NCI-H1930 (cell line): Measurements from ENCODE around the gene MGAT5.

Source experiments
- DNase-seq, 2 experiments: peaks; one replicate each; lab custom pipeline; 2025; lab: John Stamatoyannopoulos, UW

Gene MGAT5

DNA sequence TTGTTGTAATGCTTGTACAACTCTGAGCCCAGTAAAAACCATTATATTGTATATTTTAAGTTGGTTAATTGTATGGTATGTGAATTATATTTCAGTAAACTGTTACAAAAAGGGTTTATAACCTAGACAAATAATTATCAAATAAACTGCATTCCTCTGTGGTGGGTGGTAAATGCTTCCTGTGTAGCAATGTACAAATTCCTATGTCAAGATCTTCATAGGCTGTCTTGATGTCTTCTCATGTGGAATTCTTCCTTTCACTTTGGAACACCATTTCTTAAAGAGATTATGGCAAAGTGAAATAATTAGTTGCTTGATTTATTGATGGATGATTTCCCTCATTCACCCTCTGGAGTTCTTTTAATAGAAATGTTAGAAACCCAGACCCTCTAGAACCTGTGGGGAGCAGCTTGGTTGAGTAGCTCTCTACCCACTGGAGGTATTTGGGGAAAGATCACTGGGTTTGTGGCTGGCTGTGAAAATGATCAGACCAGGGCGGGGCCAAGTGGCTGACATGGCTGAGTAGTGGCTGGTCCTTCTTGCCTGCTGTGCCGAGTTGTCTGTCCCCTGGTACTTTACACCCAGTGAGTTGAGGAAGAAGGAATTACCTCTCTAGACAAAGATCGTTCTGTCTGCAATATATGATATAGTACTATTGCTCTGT lies 22.4 kb upstream of the MGAT5 start:
- no peak for DNase-seq

DNA sequence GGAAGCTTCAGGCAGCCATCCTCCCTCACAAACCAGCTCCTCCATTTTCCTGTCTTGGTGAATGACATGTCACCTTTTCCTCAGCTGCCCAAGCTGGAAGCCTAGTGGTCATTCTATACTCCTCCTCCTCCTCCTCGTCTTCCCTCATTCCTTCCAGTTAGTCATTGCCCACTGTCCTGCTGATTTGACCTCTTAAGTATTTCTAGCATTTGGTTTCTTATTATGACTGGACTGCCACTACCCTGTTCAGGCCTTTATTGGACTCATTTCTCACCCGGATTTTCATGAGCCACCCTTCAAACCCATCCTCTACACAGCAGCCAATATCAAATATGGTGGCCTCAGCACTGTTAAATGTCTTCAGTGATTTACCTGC lies 21.9 kb upstream of the MGAT5 start:
- DNase-seq, result no peak

DNA sequence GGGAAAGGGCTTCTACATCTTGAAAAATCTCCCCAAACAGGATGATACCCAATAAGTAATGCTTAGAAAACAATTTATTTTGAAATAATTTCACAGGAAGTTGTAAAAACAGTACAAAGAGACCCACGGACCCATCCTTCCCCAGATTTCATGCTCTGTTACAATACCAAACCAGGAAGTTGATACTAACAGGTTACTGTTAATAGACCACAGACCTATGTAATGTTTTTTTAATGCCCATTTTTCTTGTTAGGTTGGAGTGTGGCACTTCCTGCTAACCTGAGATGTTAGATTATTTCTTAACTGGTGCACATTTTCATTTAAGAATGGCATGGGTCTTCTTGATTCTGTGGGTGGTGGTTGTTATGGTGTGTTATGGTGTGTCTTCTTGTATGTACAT lies 21.4 kb upstream of the MGAT5 start:
- no peak for DNase-seq

DNA sequence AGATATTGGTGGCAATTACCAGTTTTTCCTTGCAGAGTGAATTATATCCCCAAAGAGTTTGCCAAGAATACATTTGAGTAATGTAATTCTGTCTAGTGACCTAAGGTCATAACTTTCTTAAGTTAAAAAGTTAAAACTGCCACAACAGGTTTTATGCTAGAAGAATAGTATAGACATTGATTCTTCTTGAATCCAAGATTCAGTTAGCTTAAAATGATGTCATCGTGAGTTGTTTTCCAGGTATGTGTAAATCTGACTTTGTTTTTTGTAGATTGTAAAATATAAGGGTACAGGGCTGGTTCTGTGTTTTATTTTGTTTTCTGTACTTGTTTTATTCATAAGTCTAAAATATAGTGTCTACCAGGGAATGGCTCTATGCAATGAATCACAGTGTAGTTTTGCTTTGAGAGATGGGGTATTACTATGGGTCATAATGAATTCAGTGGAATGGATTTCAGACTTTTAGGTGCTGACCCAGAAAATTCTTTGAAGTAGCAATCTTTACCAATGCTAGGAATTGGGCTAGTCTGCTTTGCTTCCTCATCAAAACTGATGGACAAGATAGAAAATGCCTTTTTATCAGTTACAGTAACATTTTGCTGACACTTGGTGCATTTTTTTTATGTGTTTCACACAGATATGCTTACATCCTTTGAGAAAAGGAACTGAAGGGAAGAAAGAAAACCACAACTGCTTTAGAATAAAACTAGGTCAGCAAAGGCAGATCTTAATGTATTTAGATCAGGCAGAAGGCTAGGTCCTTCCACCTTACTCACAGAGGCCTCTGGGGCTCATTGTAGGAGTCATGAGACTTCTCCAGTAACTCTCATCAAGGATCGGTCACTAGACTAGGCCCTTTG lies 20.8 kb upstream of the MGAT5 start:
- no peak for DNase-seq

DNA sequence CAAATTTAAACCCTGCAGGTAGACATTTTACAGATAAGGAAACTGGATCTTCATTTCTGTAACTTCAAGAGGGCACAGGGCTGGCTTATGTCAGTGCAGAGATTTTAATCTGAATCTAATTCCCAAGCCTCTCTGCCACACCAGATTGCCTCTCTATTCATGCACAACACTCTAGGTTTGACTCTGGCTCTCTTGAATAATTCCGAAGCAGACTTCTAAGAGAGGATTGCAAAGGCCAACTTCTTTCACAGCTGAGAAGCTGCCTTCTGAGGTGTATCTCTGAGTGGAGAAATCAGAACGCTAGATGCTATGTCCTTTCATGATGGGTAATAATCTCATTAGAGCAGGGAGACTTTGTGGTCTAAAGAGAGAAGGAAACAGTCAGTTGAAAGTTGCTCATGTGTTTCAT lies 20.1 kb upstream of the MGAT5 start:
- DNase-seq, result no peak

DNA sequence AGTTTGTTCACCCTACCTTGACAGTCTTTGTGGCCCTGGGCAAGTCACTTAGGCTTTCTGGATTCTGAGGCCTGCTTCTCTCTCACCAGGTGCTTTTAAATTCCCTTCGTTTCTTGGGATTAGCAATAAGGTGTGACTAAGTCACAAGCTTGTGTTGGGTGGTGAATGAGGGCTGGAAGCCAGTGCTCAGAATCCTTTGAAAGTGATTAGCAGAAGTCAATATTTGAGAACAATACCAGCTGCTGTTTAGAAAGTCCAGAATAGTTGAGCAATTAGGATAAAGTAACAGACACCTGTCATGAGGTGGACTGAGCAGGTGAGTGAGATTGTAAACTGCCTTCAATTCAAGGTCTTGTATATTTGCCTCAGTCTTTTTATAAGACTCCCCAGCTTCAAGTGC lies 19.3 kb upstream of the MGAT5 start:
- DNase-seq, result no peak

DNA sequence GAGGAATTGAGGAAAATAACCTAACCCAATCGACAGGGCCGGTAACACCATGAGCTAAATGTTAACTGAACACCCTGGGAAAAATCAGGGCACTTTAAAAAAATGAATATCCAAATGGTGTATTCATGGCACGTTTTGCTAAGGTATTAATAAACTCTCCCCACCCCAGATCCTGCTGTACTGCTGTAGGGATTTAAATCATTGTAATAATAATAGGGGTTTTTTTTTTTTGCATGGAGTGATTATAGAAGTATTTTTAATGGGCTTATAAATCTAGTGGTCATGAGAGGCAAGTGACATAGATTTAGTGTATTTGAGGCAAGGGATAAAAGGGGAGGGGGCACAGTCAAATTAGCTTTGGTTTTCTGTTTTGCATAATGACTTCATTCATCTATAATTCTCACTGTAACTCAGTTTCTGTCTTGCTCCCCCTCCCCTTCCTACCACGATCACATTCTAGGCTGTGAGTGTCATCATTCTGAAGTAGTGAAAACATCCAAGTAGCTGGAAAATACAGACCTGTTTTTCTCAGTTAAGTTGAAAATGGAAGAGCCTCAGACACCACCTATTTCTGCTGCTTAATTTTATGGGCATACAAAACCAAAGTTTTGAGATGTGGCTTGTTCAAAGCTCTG lies 18.2 kb upstream of the MGAT5 start:
- no peak for DNase-seq

DNA sequence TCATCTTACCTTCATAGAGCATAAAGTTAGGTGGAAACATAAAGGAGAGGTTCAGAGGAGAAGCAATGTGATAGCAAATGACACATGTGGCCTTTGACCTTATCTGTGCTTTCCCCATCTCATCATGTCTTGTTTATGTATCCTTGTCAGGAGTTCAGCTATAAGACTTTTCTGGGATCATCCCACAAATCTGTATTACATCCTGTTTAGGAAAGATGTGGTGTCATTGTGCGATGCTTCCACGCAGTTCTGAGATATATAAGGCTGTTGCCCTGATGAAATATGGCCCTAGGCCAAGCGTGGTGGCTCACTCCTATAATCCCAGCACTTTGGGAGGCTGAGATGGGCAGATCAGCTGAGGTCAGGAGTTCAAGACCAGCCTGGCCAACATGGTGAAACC lies 15.5 kb upstream of the MGAT5 start:
- no peak for DNase-seq

DNA sequence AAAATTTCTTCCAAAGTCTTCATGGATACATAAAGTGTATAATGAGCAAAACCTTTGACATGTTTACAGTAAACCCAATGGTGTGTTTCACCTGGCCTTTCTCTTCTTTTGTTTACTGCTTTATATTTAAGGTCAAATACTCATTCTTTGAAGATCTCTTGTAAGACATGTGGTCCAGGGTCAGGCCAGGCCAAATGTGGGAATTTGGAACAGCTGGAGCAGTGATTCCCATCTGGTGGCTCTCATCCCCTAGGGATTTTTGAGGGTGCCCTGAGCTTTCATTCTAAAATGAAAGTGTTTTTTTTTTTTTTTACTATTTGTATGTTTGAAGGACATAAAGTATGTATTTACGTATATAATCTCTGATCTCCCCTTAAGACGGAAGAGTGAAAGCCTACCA lies 13.8 kb upstream of the MGAT5 start:
- DNase-seq, result no peak

DNA sequence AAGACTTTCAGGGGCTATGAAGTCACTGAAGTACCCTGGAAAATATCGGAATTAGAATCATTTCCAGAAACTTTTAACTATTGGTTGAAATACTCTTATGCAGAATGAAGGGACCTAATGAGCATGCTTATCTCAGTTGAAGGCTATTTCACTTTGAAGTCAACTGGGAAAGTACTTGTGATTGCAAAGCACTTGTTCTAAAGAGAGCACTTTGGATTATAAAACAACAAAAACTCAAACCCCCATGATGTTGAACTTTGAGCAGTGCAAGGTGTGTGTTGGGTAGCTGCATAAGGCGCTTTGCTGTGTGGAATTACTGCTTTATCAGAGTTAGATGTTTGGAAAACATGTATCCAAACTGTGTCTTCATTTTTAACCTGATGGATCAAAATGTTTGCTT lies 12.0 kb upstream of the MGAT5 start:
- no peak for DNase-seq

DNA sequence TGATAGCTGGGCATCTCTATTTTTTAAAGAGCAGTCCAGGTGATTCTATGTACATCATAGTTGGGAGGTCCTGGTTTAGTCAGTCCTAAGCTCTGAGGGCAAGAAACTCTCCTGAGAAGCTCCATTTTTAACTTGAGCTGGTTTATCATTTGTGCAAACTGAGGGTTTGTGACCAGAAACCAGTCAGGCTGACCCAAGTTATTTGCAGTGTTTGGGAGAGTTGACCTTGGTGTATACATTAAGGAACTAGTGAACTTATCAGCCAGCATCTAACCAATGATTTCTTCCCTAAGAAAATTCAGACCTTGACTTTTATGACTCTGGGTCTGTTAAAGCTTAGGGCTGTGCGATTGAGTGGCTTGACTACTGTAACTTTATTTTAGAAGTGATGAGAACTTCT lies 10.6 kb upstream of the MGAT5 start:
- no peak for DNase-seq

DNA sequence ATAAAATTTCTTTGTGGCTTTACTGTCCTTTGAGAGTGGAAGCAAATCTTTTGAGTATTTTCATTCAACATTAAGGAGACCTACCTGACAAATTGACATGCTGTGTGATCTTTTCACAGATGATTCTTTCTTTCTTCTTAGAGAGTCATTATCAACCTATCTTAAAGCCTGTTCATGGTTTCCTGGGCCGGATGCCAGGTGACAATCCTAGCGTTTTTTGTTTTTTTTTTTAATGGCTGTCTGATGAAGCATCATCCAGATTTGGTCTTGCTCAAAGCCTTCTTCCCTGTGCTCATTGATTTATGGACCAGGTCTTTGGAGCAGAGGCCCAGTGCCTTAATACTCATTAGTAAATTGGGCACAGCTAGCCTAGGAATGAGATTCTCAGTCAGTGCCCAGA lies 9.8 kb upstream of the MGAT5 start:
- DNase-seq, result no peak

DNA sequence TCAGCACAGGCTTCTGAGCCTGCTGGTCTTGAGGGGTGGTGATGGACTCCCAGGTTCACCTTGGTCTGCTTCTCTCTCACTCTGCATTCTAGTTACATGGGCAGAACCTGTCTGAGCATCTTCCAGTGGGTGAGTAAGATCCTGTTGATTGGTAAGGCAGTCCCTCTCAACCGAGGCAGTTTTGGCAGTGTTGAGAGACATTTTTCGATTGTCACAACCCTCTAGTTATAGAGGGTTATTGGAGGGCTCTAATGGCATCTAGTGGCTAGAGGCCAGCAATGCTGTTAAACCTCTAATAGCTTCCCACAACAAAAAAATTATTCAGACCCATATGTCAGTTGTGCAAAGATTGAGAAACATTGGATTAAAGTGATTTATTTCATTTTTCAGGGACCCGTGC lies 9.3 kb upstream of the MGAT5 start:
- DNase-seq, result no peak

DNA sequence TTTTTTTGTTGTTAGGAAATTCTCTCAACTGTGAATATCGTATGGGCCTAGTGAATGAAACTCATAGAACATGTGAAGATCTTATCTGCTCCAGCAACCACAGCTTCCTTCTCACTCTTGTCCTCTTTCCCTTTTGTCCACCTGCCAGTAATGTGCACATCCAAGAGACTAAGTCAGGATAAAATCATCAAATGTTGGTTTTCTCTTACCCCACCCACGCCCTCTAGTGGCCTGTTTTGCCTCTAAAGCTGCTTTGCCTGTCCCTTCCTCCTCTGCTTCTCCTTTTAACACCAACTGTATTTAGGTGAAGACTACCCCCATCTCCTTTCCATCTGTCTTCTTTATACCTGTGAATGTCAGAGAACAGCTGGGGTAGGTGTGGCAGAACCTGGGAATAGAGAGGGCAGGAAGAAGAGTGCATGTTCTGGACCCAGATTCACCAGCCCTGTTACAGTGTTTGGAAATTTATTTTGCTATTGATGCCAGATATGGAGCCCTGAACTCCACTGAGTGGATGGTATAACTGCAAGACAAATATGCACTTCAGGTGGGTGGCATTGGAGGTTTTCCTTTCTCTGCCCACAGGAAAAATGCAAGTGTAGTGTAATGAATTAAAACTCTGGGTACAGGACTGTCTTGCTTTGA lies 8.4 kb upstream of the MGAT5 start:
- DNase-seq, result peak in 1 of 2 experiments; percentile 19

DNA sequence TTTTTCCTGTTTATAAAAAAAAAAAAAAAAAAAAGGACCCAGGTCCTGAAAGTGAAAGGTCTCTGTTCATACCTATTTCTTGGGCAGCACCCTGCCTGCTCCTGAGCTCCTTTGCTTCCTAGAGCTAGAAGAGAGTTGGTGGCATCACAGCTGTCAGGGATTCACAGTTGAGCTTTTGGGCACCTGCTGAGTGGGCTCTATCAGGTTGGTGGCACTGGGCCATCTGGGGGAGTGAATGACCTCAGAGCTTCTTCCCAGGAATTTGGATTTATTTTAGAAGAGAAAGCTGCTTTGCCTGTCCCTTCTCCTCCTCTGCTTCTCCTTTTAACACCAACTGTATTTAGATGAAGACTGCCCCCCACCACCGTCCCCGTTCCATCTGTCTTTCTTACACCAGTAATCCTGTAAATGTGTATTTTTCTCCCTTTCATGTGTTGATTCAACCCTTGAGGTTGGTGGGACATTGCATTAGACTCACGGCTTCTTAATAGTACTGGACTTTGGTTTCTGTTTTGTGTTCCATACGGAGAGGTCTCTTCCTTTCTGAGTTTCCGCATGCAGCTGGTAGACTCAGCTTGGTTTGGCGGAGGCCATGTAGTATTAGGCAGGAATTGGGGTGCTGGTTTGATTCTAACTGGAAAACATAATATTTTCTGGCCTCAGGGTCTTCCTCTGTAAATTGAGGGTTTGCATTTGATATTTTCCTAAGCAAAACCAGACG lies 7.6 kb upstream of the MGAT5 start:
- no peak for DNase-seq

DNA sequence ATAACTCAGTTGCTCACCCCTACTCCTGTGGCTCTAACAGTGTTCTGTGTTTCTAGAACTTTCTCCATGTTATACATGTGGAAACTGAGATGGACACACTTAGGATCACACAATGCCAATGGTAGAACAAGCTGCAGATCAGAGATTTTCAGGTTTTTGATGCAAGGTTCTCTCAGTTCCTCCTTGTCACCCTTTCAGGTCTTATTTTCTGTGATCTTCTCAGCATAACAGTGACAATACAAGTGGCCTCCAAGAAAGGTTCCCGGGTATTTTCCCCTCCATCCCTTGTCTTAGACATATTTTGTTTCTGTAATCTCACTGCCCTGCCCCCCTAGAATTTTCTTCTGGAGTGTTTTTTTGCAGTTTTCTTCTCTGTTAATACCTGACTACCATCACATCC lies 6.2 kb upstream of the MGAT5 start:
- no peak for DNase-seq

DNA sequence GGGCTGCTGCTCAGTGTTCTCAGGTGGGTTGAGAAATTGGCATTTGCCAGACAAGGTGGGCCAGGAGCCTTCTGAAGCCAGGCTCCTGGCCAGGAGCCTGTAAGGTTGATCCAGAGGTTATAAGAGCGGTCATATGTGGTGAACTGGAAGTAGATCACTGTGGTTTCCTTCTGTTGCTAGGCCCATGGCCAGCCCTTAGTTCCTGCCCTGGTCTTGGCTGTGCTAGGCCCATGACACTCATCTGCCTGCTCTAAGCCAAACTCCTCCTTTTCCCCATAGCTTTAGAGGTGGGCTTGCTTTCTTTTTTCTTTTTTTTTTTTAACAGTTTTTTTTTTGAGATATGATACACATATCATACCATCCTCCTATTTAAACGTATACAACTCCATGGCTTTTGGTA lies 5.0 kb upstream of the MGAT5 start:
- DNase-seq, result no peak

DNA sequence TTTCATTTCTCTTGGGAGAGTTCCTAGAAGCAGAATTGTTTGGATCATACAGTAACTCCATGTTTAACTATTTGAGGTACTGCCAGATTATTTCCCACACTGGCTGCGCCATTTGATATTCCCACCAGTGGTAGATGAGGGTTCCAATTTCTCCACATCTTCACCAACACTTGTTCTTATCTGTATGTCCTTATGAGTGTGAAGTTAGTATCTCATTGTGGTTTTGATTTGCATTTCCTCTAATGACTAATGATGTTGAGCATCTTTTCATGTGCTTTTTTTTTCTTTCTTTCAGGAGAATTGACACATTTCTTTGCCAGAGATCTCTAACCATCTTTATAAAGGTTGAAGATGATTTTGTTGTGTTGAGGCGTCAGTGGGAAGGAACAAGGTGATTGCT lies 4.1 kb upstream of the MGAT5 start:
- DNase-seq, result no peak

DNA sequence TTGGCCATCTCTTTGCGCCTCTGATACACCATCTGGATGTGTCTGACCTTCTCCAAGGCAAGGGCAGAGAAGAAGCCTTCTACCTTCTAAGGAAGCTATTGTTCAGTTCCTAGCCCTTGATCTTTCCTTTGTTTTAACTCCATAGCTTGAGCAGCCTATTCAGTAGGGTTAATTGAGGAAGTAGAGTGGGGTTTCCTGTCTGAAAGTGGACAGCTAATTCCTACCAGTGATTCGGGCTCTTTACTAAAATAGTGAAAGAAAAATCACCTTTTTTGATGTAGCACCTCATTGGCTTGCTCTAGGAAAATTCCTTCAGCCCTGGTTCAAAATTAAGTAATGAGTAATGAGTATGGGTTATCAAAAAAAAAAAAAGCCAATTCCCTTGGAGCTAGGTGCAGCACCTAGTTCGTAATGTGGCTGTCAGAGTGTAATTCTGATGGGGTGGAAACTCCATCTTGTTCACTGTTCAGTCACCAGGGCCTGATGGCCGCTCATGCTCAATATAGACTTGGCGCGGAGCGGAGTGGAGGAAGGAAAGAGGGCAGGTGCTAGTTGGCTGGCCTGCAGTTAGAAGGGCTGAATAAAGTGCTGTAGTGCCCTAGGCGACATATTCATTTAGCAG lies 2.9 kb upstream of the MGAT5 start:
- DNase-seq, result no peak

DNA sequence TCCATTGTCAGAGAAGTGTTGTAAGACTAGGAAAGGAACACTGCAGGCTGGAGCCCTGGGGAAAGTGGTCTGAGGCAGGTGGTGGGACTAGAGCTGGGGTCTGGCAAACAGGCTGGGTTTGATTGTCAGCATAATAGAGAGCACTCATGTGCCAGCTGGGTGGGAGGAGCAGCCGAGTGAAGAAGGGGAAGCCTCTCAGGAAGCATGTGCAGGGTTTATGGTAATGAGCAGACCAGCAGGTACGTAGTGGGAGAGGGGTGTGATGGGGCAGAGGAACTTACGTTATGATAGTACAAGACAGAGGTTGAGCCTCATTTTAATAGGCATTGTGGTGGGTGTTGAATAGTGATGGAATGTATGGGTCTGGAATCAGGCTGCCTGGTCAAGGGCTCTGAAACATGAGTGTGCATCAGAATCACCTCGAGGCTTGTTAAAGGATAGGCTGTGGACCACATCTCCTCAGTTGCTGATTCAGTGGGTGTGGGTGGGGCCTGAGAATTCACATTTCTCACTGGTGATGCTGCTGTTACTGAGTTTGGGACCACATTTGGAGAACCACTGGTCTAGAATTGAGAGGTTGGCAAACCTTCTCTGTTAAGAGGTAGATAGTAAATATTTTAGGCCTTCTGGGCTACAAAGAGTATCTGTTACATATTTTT lies 1.7 kb upstream of the MGAT5 start:
- DNase-seq, result no peak

DNA sequence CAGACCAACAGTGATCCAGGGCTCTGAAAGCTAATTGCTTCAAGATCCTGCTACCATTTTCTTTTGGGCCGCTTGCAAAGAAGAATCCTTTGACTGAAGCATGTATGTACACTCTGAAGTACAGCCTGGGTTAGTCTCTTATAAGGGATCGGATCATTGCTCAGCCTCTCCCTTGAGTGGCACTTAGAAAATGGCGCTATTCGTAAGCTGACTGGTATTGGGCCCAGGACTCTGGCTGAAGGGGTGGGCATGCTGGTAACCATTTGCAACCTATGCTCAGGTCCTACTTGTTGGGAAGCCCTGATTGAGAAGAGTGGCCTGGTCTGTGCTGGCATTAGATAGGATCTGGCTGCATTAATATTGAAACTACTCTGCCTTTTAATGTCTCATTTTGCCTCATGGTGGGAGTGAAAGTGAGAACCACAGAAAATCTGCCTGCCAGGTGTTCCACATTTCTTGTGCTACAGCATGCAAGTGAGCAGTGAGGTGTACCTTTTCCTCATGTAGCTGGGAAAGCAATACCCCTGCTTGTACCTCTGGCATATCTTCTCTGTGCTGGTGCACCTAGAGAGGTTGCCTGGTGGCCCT lies 661 bp upstream of the MGAT5 start:
- no peak for DNase-seq
